ENCODE data around the gene LDLRAD2. TPM values are rescaled to one million over a fixed set of nuclear protein-coding genes. Genes with fewer than 3 reads are reported as not detected.

LDLRAD2 gene
- total RNA-seq, 1 experiment from 2014 or later, result not detected

DNA sequence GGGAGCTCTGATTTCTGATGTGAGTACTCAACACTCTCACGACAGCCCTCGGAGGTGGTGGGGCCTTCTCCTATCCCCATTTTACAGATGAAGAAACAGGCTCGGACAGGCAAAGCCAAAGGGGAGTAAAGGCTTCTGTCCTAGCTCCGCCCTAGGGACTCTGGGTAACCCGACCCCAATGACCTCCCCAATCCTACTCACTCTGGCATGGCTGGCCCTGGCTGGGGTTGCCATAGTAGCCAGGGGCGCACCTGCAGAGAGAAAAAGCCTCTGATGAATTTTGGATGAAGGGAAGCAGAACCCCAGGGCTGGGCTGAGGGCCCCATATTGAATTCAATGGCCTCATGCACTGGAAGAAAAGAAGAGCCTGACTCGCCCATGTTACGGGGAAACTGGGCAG, 61.1 kb downstream of the LDLRAD2 start:
- BruUV-seq (replicated peaks), result no TSS peak
- Histone ChIP-seq H3K4me3 (ENCODE audit: low read length) (no peak overlapping the region), H4K20me1 (ENCODE audit: low read length) (peaks cover 3% of the 10 kb centered on the region; the same call in 1 of the 2 replicates), H3K4me2 (ENCODE audit: low read length) (no peak overlapping the region), H3K27me3 (ENCODE audit: low read length) (no peaks in the 10 kb centered on the region), H3K9me2 (replicated peaks; ENCODE audit: low read length) (no peaks in the 10 kb centered on the region), H3K9ac (ENCODE audit: low read length) (no peak overlapping the region), H3K4me1 (ENCODE audit: insufficient read depth, low read length) (peaks cover 26% of the 10 kb centered on the region), H3K79me2 (ENCODE audit: low read length) (no peaks in the 10 kb centered on the region), H3F3A (ENCODE audit: low read length, unreplicated experiment) (no peaks in the 10 kb centered on the region), H3K9me3 (ENCODE audit: low read length) (no peaks in the 10 kb centered on the region), H3K36me3 (ENCODE audit: low read depth, low read length) (no peaks in the 10 kb centered on the region; the same call in 1 of the 2 replicates), H2AFZ (ENCODE audit: low read length) (no peak overlapping the region), H3K27ac (ENCODE audit: low read length) (no peak overlapping the region)
- ChIA-PET POLR2A (ENCODE audit: unreplicated experiment) (no interaction called here), CTCF (no interaction called here)
- DNase-seq (no peak), ATAC-seq (no peak)
- intact Hi-C loops (cut with micrococcal nuclease), result no loop called here
- TF ChIP-seq, protein P1, sequence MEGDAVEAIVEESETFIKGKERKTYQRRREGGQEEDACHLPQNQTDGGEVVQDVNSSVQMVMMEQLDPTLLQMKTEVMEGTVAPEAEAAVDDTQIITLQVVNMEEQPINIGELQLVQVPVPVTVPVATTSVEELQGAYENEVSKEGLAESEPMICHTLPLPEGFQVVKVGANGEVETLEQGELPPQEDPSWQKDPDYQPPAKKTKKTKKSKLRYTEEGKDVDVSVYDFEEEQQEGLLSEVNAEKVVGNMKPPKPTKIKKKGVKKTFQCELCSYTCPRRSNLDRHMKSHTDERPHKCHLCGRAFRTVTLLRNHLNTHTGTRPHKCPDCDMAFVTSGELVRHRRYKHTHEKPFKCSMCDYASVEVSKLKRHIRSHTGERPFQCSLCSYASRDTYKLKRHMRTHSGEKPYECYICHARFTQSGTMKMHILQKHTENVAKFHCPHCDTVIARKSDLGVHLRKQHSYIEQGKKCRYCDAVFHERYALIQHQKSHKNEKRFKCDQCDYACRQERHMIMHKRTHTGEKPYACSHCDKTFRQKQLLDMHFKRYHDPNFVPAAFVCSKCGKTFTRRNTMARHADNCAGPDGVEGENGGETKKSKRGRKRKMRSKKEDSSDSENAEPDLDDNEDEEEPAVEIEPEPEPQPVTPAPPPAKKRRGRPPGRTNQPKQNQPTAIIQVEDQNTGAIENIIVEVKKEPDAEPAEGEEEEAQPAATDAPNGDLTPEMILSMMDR (conservative IDR thresholded peaks at IDR 0.05; ENCODE audit: low read depth, low read length), result no peak
- TF ChIP-seq EZH2phosphoT487 (IDR thresholded peaks at IDR 0.05; ENCODE audit: borderline replicate concordance, low read length) (no peak), EZH2 (IDR thresholded peaks at IDR 0.05; ENCODE audit: low read length, unreplicated experiment) (no peak)

DNA sequence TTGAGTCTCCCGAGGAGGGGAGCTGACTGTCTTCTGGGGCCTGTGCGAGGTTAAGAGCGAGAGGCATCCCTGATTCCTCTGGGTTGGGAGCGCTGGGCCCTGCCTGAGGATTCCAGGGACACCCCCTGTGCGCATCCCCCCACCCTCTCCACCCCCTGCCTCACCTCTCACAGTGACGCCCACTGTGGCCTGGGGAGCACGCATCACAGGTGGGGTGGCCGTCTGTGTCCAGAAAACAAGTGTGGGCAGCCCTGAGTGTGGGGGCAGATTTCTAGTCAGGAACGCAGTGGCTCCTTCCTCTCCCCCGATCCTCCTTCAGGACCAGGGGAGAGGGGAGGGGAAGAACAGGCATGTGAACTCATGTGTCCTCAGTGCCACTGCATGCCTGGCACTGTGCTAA, 61.7 kb downstream of the LDLRAD2 start:
- no peak for ATAC-seq
- H3K36me3 ChIP-seq (ENCODE audit: low read depth, low read length), result no peaks in the 10 kb centered on the region; the same call in 1 of the 2 replicates

DNA sequence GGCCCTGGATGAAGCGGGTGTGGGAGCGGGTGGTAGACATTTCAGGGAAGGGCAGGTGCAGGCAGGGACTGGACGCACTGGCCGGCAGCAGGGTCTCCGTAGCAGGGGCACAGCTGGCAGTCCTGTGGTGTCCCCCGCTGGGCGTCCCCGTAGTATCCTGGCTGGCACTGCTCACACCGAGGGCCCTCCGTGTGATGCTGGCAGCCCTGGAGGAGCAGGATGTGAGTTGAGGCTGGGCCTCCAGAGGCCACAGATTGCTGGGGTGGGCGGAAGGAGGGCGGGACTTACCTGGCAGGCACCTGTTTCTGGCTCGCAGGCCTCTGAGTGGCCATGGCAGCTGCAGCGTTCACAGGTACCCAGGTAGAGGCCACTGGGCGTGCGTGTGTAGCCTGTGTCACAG, 62.3 kb downstream of the LDLRAD2 start:
- ChIA-PET CTCF (no interaction called here), POLR2A (ENCODE audit: unreplicated experiment) (no interaction called here)
- Histone ChIP-seq H3K9me2 (replicated peaks; ENCODE audit: low read length) (no peaks in the 10 kb centered on the region), H2AFZ (ENCODE audit: low read length) (no peak overlapping the region), H3K4me3 (ENCODE audit: low read length) (no peak overlapping the region), H3K27me3 (ENCODE audit: low read length) (no peaks in the 10 kb centered on the region), H3K4me1 (ENCODE audit: insufficient read depth, low read length) (peaks cover 22% of the 10 kb centered on the region), H3F3A (ENCODE audit: low read length, unreplicated experiment) (no peaks in the 10 kb centered on the region), H3K4me2 (ENCODE audit: low read length) (no peak overlapping the region), H3K9me3 (ENCODE audit: low read length) (no peaks in the 10 kb centered on the region), H4K20me1 (ENCODE audit: low read length) (peaks cover 1% of the 10 kb centered on the region; the same call in 1 of the 2 replicates), H3K27ac (ENCODE audit: low read length) (no peak overlapping the region), H3K79me2 (ENCODE audit: low read length) (no peaks in the 10 kb centered on the region), H3K9ac (ENCODE audit: low read length) (no peak overlapping the region), H3K36me3 (ENCODE audit: low read depth, low read length) (no peaks in the 10 kb centered on the region; the same call in 1 of the 2 replicates)
- TF ChIP-seq, protein P1 (conservative IDR thresholded peaks at IDR 0.05; ENCODE audit: low read depth, low read length), result no peak
- no peak for TF ChIP-seq EZH2phosphoT487 (IDR thresholded peaks at IDR 0.05; ENCODE audit: borderline replicate concordance, low read length)
- TF ChIP-seq EZH2 (IDR thresholded peaks at IDR 0.05; ENCODE audit: low read length, unreplicated experiment), result no peak
- ATAC-seq (no peak), DNase-seq (no peak)
- BruUV-seq (replicated peaks), result no TSS peak
- intact Hi-C loops (cut with micrococcal nuclease), result no loop called here

More for the DNA sequence above, 61.7 kb downstream of the LDLRAD2 start:
- H3K9ac ChIP-seq (ENCODE audit: low read length), result no peak overlapping the region
- no peaks in the 10 kb centered on the region for H3K79me2 ChIP-seq (ENCODE audit: low read length)
- no peaks in the 10 kb centered on the region for H3K9me3 ChIP-seq (ENCODE audit: low read length)
- H4K20me1 ChIP-seq (ENCODE audit: low read length), result peaks cover 3% of the 10 kb centered on the region; the same call in 1 of the 2 replicates
- no peak overlapping the region for H3K27ac ChIP-seq (ENCODE audit: low read length)
- no peak overlapping the region for H3K4me3 ChIP-seq (ENCODE audit: low read length)
- H3K9me2 ChIP-seq (replicated peaks; ENCODE audit: low read length), result no peaks in the 10 kb centered on the region
- peaks cover 26% of the 10 kb centered on the region for H3K4me1 ChIP-seq (ENCODE audit: insufficient read depth, low read length)
- DNase-seq, result no peak
- ChIA-PET CTCF (no interaction called here), POLR2A (ENCODE audit: unreplicated experiment) (no interaction called here)
- no peak overlapping the region for H2AFZ ChIP-seq (ENCODE audit: low read length)
- no peak for TF ChIP-seq EZH2 (IDR thresholded peaks at IDR 0.05; ENCODE audit: low read length, unreplicated experiment)
- H3K27me3 ChIP-seq (ENCODE audit: low read length), result no peaks in the 10 kb centered on the region
- intact Hi-C loops (cut with micrococcal nuclease), result no loop called here
- H3K4me2 ChIP-seq (ENCODE audit: low read length), result no peak overlapping the region
- BruUV-seq (replicated peaks), result no TSS peak
- no peaks in the 10 kb centered on the region for H3F3A ChIP-seq (ENCODE audit: low read length, unreplicated experiment)

Other genes starting within 250 kb of the LDLRAD2 start
- 12.1 and 12.3 TPM in 2 replicates for gene RAP1GAP, start 142.9 kb upstream of the LDLRAD2 start, total RNA-seq (2014; rRNA removed)
- gene USP48, start 29.1 kb upstream of the LDLRAD2 start, total RNA-seq (2014; rRNA removed), result 33.3 and 34.2 TPM in 2 replicates
- 35.1 and 56.0 TPM in 2 replicates for gene HSPG2, start 125.0 kb downstream of the LDLRAD2 start, total RNA-seq (2014; rRNA removed)
- gene CELA3B, start 164.8 kb downstream of the LDLRAD2 start, total RNA-seq (2014; rRNA removed), result not detected in 2 replicates
- gene CELA3A, start 189.4 kb downstream of the LDLRAD2 start, total RNA-seq (2014; rRNA removed), result not detected in 2 replicates
- 212 and 245 TPM in 2 replicates for gene CDC42, start 240.4 kb downstream of the LDLRAD2 start, total RNA-seq (2014; rRNA removed)

Data from PC-3 (cell line).